GM21529 (cell line): ENCODE data around the gene TEX2.

Source experiments
- ATAC-seq: cut with Tn5 transposase; IDR thresholded peaks from one replicate; pipeline ENCODE4 v1.9.1; 2021; ENCODE audit not compliant: unreplicated experiment

TEX2 gene

GRCh38 chr17:64162554-64162953 is 100.5 kb downstream of the TEX2 start:
- no peak for ATAC-seq

- ATAC-seq: no peak
Observed at GRCh38 chr17:64161380-64162176, 101.5 kb downstream of the TEX2 start.

GRCh38 chr17:64160378-64160777 is 102.7 kb downstream of the TEX2 start:
- ATAC-seq: no peak

DNA sequence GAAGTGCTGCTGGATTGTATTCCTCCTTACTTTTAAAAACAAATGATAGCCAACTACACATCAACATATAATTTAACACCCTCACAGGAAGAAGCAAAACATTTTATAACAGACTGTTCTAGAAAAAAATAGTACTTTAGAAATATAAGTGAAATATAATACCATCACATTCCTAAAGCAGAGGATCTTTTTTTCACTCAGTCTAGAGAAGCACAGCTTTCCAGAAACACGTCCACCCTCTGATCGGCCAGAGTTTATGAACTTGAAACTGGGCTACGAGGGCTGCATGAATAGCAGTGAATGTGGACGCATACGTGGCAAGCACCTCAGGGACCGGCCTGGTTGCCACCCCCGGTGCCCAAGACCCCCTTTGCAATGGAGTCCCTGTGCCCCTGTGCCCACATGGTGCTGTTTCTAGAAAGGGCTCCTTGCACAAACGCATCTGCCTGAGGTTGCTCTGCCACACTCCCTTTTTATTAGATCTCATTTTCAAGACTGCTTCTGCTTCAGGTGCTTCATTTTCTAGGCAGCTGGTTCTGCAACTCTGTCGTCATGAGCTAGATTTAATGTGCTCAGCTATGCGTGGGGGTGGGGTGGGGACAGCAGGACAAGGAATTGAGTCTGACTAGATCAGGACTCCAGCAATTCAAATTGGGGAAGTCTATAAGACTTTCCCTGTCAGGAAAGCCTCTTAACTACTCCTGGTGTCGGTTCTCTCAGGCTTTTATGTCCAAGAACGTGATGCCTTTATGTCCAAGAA is 104.0 kb downstream of the TEX2 start:
- ATAC-seq: no peak

GRCh38 chr17:64158406-64158805 is 104.7 kb downstream of the TEX2 start:
- ATAC-seq: no peak

DNA sequence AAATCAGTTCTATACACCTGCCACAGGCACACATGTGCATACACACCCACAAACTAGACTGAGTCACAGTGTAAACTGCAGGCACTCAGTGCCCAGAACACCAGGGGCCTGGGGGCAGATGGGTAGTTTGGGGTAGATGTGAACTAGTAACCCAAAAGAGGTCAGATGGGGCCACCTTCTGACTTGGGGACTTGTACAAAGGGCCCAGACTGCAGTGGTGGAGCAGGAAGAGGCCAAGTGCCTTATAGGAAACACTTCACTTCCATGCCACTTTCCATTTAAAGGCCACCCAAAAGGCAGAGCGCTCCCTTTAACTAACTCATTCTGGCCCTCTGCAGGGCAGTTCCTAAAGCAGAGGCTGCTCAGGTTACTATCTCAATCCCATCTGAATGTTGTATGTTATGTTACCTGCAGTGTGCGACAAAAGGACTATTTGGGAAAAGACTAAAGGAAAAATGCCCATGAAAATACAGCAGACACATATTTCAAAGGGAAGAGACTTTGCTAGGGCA is 105.3 kb downstream of the TEX2 start:
- no peak for ATAC-seq

GRCh38 chr17:64156670-64157069 is 106.4 kb downstream of the TEX2 start:
- ATAC-seq: no peak

DNA sequence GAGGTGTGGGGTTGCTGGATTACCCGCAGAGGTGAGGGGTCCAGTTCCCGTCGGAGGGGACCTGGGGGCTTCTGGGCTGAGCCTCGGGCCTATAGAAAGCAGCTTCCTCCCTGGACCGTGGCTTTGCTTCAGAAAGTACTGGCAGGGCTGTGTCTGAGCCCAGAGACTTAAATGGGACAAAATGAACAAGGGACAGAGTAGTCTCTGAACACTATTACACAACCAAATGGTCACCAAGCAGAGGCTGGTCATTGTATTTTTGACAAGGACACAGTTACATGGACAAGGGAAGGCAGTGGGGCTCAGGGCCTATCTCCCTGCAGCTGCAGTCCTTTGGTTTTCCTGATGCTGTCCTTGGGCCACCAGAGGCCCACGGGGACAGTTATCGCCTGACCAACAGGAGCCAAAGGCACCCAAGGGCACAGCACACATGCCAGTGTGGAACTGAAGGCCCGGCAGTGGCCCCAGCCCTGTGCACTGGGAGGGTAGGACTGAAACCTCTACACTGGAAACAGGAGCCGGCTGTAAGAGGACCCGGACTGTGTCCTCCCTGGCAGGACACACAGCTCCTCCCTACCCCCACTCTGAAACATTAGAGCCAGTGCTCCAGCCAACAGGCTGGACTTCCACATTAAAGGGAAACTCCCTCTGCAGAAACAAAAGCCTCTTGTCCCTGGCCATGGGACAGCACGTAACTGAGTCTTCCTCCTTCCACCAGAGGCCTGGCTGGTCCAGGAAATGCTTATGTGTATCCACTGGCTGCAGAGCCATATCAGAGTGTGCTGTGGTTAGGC is 107.1 kb downstream of the TEX2 start:
- no peak for ATAC-seq

DNA sequence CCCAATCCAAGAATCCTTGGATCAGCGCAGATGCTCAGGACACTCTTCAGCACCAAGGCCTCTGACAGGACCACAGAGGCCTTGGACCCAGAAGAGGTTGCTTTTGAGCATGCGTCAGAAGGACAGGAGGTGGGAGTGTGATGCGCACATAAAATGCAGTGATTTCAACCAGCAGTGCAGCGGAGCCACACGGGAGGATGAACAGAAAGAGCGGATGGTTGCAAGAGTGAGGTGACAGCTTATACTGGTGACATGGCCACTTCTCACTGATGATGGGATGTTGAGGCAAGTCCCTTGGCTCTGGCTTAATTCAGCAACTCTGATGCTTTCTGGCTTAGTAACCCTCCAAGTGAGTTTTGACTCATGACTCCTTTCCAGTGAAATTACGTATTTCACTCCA is 107.9 kb downstream of the TEX2 start:
- ATAC-seq: no peak

DNA sequence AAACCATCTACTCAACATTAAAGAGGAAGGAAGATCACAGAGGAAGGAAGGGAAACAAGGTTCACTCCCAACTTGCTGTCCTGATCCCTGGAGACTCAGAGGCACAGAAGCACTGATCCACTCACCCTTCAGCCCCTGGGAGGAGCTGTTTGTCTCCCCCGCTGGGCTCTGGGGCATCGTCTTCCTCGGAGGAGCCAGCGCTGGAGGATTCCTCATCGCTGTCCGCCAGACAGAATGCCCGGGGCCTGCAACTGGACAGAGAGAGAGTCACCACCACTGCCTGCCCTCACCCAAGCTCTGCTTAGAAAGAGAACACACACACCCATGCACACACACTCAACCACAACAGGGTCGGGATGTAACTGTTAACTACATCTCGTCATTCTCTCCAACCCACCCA is 108.3 kb downstream of the TEX2 start:
- no peak for ATAC-seq

DNA sequence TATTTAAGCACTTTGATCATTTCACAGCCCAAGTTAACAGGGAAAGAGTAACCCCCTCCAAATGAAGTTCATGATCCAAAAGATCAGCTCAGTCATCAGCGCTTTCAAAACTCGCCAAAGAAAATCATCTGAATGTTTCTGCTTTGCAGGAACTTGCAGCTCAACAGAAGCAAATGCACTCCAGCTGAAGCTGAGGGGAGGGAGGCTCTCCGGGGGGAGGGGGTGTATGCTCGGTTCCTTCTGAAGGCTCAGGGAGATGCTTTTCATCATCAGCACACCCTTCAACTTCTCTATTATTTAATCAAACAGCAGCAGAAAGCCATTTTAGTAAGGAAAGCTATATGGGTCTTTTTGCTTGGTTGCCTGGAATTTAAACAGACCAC is 108.8 kb downstream of the TEX2 start:
- no peak for ATAC-seq

- no peak for ATAC-seq
Observed at GRCh38 chr17:64153565-64154312, 109.3 kb downstream of the TEX2 start.

- ATAC-seq: no peak
Observed at GRCh38 chr17:64152428-64153125, 110.5 kb downstream of the TEX2 start.

- ATAC-seq: no peak
Observed at GRCh38 chr17:64151016-64151368, 112.1 kb downstream of the TEX2 start.

- ATAC-seq: no peak
Observed at GRCh38 chr17:64150237-64151015, 112.6 kb downstream of the TEX2 start.

DNA sequence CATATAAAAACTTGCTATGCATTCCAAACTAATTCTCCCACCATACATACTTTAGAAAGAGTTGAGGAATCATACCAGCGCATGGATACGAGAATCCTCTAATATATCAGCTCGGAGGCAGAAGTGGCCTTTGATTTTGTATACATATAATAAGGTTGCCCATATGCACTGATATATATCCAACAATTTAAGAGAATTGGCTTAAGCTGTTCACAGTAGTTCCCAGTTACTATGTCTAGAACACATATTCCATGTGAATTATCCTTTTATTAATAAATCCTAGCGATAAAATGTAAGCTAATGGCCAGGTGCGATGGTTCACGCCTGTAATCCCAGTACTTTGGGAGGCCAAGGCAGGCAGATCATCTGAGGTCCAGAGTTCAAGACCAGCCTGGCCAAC is 113.9 kb downstream of the TEX2 start:
- no peak for ATAC-seq

DNA sequence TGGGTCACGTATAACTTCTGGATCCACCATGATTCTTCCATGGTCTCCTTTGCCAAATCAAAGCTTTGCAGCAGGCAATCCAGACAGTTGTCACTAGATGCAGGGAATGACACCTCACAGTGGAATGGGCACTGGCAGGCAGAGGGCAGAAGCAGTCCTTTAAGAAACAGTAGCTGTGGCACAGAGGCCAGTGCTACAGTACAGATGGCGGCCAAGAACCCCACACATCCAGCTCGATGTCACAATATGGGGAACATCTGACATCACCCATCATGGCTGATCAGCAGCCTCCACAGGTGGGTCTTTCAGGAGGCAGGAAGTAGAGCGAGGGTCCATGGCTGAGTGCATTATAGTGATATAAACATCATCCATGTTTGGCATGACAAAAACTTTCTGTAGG is 114.4 kb downstream of the TEX2 start:
- no peak for ATAC-seq

DNA sequence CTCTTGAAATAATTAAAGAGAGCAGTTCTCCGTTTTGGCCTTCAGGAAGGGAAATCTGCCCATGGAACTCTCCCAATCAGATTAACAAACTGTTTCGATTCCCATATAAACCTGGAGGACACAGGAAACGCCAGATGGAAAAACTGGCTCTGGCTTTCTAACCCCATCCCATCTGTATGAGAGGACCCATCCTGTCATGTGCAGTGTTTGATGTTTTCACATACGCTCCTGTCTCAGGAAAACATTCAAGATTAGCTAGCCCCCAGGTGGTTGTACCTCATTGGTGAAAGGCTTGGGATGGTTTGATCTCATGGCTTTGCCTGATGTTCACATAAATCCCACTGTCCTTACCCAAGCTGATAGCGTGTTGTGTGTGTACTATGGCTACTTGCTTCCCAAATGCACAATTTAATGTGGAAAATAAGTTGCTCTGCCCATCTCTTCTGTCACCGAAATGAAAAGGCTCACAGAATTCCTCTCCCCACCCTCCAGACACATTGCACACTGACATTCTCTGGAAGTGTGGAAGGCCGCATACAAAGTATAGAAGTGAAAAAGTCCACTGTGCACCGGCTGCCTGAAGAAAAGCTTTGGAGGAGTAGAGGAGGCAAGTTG is 114.9 kb downstream of the TEX2 start:
- ATAC-seq: no peak
